HepG2 (cell line): ENCODE measurements around the gene KCNK10. TPM values are rescaled to one million over a fixed set of nuclear protein-coding genes. Genes with fewer than 3 reads are reported as not detected.

Experiments used
- ATAC-seq: fragments of 200-7000 bp; cut with Tn5 transposase; 3 replicates; pipeline ENCODE4 v1.9.1; 2020; ENCODE audit warnings: mild to moderate bottlenecking, moderate library complexity
- BruUV-seq: library from RNA; stranded (reverse); fragments of 400-500 nt; replicated peaks from 2 replicates; lab custom pipeline; 2021; lab: Mats Ljungman, UMichigan
- CTCF ChIA-PET: fragments of 300-600 bp; formaldehyde crosslinking; extraction: SDS; loops from one replicate; lab custom pipeline; 2021; ENCODE audit warnings: low total read pairs, inconsistent platforms, low intra/inter-chr PET ratio; lab: Yijun Ruan, JAX
- POLR2A ChIA-PET: fragments of 350-600 bp; sonication (Branson Sonifier 250); formaldehyde crosslinking; loops from one replicate; lab custom pipeline; 2020; ENCODE audit warnings: antibody characterized with exemption, inconsistent platforms; lab: Yijun Ruan, JAX
- DNase-seq: peaks from one replicate; pipeline ENCODE4 v3.0.0-alpha.2; 2015; ENCODE audit warnings: low spot score
- FAIRE-seq: peaks from 3 replicates; lab custom pipeline; 2011; peaks lifted over from hg19 to GRCh38; lab: Jason Lieb, UNC
- H2AFZ ChIP-seq: one replicate; pipeline ENCODE4 v1.6.1; 2011; ENCODE audit warnings: low read length, inconsistent platforms
- H3K27ac ChIP-seq: fragments of 300-600 bp; 3 replicates; pipeline ENCODE4 v1.8.0; 2011; ENCODE audit warnings: mixed run types, mild to moderate bottlenecking, mixed read lengths, low read length, inconsistent platforms; ENCODE audit not compliant: insufficient read depth; ENCODE audit errors: extremely low read length
- H3K27me3 ChIP-seq, 2 experiments: fragments of 200-600 bp in 1 of 2; 2 replicates in 1 of 2; 3 replicates in 1 of 2; pipeline versions ENCODE4 v1.6.0 to v1.8.0; 2011; ENCODE audit warnings: low read length in 2 of 2, mild to moderate bottlenecking in 2 of 2, moderate library complexity in 2 of 2, inconsistent platforms in 1 of 2; ENCODE audit not compliant: insufficient read depth in 2 of 2, control insufficient read depth in 1 of 2
- H3K36me3 ChIP-seq, 2 experiments: fragments of 200-600 bp in 1 of 2; replicated peaks in 1 of 2; 2 replicates in 1 of 2; 3 replicates in 1 of 2; pipeline versions ENCODE4 v1.5.1 to v1.8.0; 2011; ENCODE audit warnings: low read length in 2 of 2, inconsistent platforms in 1 of 2; ENCODE audit not compliant: insufficient read depth in 2 of 2, control insufficient read depth in 1 of 2
- H3K4me1 ChIP-seq: 2 replicates; pipeline ENCODE4 v1.5.1; 2012; ENCODE audit warnings: low read length, inconsistent platforms; ENCODE audit not compliant: insufficient read depth
- H3K4me2 ChIP-seq: 2 replicates; pipeline ENCODE4 v1.6.0; 2011; ENCODE audit warnings: low read depth, low read length, inconsistent platforms
- H3K4me3 ChIP-seq, 3 experiments: fragments of 200-600 bp in 1 of 3; sonication (generic), shearing (Covaris generic) in 1 of 3; replicated peaks in 1 of 3; 2 replicates each; pipeline ENCODE4 v1.5.1; 2011 to 2016; ENCODE audit warnings: low read length in 3 of 3, inconsistent platforms in 2 of 3, low read depth in 2 of 3, mild to moderate bottlenecking in 2 of 3, control low read depth in 1 of 3, mixed read lengths in 1 of 3; ENCODE audit not compliant: insufficient read depth in 1 of 3
- H3K79me2 ChIP-seq: one replicate; pipeline ENCODE4 v1.6.1; 2011; ENCODE audit warnings: low read length, inconsistent platforms; ENCODE audit not compliant: insufficient read depth
- H3K9ac ChIP-seq: 2 replicates; pipeline ENCODE4 v1.6.0; 2011; ENCODE audit warnings: mild to moderate bottlenecking, low read depth, low read length, inconsistent platforms; ENCODE audit not compliant: insufficient read depth
- H3K9me3 ChIP-seq: 2 replicates; pipeline ENCODE4 v1.5.1; 2012; ENCODE audit warnings: mild to moderate bottlenecking, low read length
- H4K20me1 ChIP-seq: 2 replicates; pipeline ENCODE4 v1.6.0; 2011; ENCODE audit warnings: inconsistent platforms, mild to moderate bottlenecking, low read length, moderate library complexity; ENCODE audit not compliant: insufficient read depth
- BRD4 ChIP-seq: sonication (generic); formaldehyde crosslinking; IDR thresholded peaks from 2 replicates; pipeline ENCODE4 v1.4.0; 2020; ENCODE audit warnings: missing genetic modification reagents
- CCAR2 ChIP-seq: fragments of 200-400 bp; formaldehyde crosslinking; optimal IDR thresholded peaks from 2 replicates; pipeline ENCODE3; 2018; ENCODE audit warnings: low read depth, mild to moderate bottlenecking, low read length, moderate library complexity
- CEBPB ChIP-seq: IDR thresholded peaks from 2 replicates; pipeline ENCODE4 v1.6.1; 2011; ENCODE audit warnings: low read depth, low read length, improper control_type of control experiment, borderline replicate concordance
- HOXD1 ChIP-seq: sonication (generic); formaldehyde crosslinking; IDR thresholded peaks from 2 replicates; pipeline ENCODE4 v1.5.0; 2020; ENCODE audit warnings: missing genetic modification reagents
- KDM5A ChIP-seq: fragments of 200-600 bp; sonication (generic); IDR thresholded peaks from 2 replicates; pipeline ENCODE4 v1.7.0; 2018; ENCODE audit warnings: antibody characterized with exemption, mild to moderate bottlenecking, low read length, borderline replicate concordance
- KLF15 ChIP-seq: sonication (generic); formaldehyde crosslinking; IDR thresholded peaks from 2 replicates; pipeline ENCODE4 v1.8.1; 2023; ENCODE audit warnings: borderline replicate concordance, mild to moderate bottlenecking, inconsistent platforms, missing genetic modification reagents, mixed read lengths
- POGZ ChIP-seq: sonication (generic); formaldehyde crosslinking; IDR thresholded peaks from 2 replicates; pipeline ENCODE4 v1.4.0; 2020; ENCODE audit warnings: mild to moderate bottlenecking, missing genetic modification reagents
- RFX5 ChIP-seq: IDR thresholded peaks from 2 replicates; pipeline ENCODE4 v1.6.1; 2011; ENCODE audit warnings: low read depth, low read length, improper control_type of control experiment
- SMC3 ChIP-seq: IDR thresholded peaks from 2 replicates; pipeline ENCODE4 v1.6.1; 2011; ENCODE audit warnings: low read length, improper control_type of control experiment
- SP2 ChIP-seq: sonication (generic); formaldehyde crosslinking; IDR thresholded peaks from 2 replicates; pipeline ENCODE4 v1.5.1; 2020; ENCODE audit warnings: mild to moderate bottlenecking, missing genetic modification reagents
- SP5 ChIP-seq: IDR thresholded peaks from 2 replicates; pipeline ENCODE4 v1.6.1; 2016; ENCODE audit warnings: low read depth, borderline replicate concordance
- SRSF9 ChIP-seq: fragments of 200-400 bp; formaldehyde crosslinking; IDR thresholded peaks from 2 replicates; pipeline ENCODE4 v1.6.1; 2018; ENCODE audit warnings: borderline replicate concordance, mild to moderate bottlenecking, low read depth, low read length; ENCODE audit not compliant: insufficient read depth, poor library complexity, severe bottlenecking
- TOPORS ChIP-seq: sonication (generic); formaldehyde crosslinking; IDR thresholded peaks from 2 replicates; pipeline ENCODE4 v1.8.0; 2023; ENCODE audit warnings: mild to moderate bottlenecking, missing genetic modification reagents
- ZNF337 ChIP-seq: sonication (generic); formaldehyde crosslinking; IDR thresholded peaks from 2 replicates; pipeline ENCODE4 v1.5.1; 2020; ENCODE audit warnings: missing genetic modification reagents, low read depth, mild to moderate bottlenecking, borderline replicate concordance
- ZNF530 ChIP-seq: sonication (generic); formaldehyde crosslinking; IDR thresholded peaks from 2 replicates; pipeline ENCODE4 v1.5.0; 2020; ENCODE audit warnings: low read depth, mild to moderate bottlenecking, missing genetic modification reagents
- WGBS: methylation state at CpG from one replicate; pipeline ENCODE4 v1.1.6; 2017; ENCODE audit warnings: low lambda C conversion rate; 5-methylcytosine and 5-hydroxymethylcytosine counted together
- in situ Hi-C: cut with HindIII; loops from 2 replicates; pipeline ENCODE4 v1.10.0; 2017; ENCODE audit warnings: low pct_unique_long_range_greater_than_20kb; ENCODE audit not compliant: extremely low pct_ligation_motif_present
- intact Hi-C: fragments of 100-400 bp; cut with micrococcal nuclease; formaldehyde crosslinking; loops from one replicate; pipeline ENCODE4 v1.10.0; 2022; ENCODE audit not compliant: unreplicated experiment
- polyA plus RNA-seq, 8 experiments: library from polyadenylated mRNA; depleted of rRNA in 3 of 8; stranded (reverse) in 7 of 8; unstranded in 1 of 8; fragments of >200 nt; fragmentation: Illumina TruSeq in 4 of 8; extraction: Trizol in 4 of 8; gene quantifications; 2 replicates each; pipeline versions ENCODE4 v1.2.1 to v1.2.3, GENCODE V29; 2011 to 2016; ENCODE audit warnings: low read depth in 4 of 8, missing spikeins in 1 of 8, mixed read lengths in 1 of 8; ENCODE audit not compliant: insufficient read depth in 1 of 8
- total RNA-seq, 5 experiments: library from RNA; depleted of rRNA; stranded (reverse); fragments of >200 nt; fragmentation: Illumina TruSeq; extraction: Trizol; gene quantifications; 2 replicates each; pipeline ENCODE4 v1.2.3, GENCODE V29; 2016; ENCODE audit warnings: low read depth in 1 of 5
- TF ChIP-seq, protein P1 (sequence below): sonication (generic); formaldehyde crosslinking; IDR thresholded peaks from 2 replicates; pipeline ENCODE4 v1.4.0; 2020; ENCODE audit warnings: mild to moderate bottlenecking, missing genetic modification reagents
- TF ChIP-seq, protein P2 (sequence below): sonication (generic); formaldehyde crosslinking; IDR thresholded peaks from 2 replicates; pipeline ENCODE4 v1.4.0; 2020; ENCODE audit warnings: missing genetic modification reagents, borderline replicate concordance
- TF ChIP-seq, protein P3 (sequence below): sonication (generic); formaldehyde crosslinking; IDR thresholded peaks from 2 replicates; pipeline ENCODE4 v1.5.0; 2020; ENCODE audit warnings: mild to moderate bottlenecking, missing genetic modification reagents, borderline replicate concordance

The KCNK10 gene
- total and polyA plus RNA-seq, 2 of the 13 experiments (the other 11 are each of a cell fraction or from before 2014, with no cell fraction given), result not detected

DNA sequence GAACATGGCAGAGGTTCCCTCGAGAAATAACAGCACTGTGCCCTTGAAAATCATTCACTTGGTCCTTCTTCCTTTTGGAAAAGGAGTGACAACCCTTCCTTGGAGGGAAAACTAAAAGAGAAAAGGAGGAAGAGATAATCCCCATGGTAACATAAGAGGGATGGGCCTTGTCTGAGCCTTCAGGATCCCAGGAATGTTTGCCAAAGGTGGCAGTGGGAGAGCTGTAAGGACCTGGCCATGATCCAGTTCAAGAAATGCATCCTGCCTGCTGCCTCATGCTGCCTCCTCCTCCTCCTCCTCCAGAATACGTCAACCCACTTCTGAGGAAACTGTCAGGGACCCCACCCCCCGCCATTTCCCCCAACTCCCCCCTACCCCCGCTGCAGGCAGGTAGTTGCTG is 118.8 kb downstream of the KCNK10 start (continued):
- TF ChIP-seq SP5, result no peak
- no peak for TF ChIP-seq CCAR2
- no peak for TF ChIP-seq RFX5
- TF ChIP-seq CEBPB, result no peak
- no peak for TF ChIP-seq KLF15
- no peak for TF ChIP-seq BRD4
- no peak for TF ChIP-seq SP2 (CRISPR knock-in tag)

DNA sequence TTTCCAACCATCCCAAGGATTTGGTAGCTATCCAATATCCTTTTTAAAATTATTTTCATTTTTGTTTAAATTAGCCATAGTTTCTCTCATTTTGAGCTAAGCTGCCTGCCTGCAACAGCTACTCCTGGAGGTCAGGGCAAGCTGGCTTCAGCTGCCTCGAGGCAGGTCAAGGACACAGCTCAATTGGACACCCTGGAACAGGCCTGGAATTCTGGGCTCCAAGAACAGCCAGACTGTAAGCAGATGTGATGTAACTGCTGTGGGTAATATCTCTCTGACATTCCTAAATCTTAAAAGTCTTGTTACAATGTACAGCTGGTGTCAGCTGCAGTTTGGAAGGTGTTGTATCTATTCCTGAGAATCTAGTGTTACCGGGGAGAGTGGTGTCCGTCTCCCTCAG is 119.8 kb downstream of the KCNK10 start:
- DNase-seq (no peak), ATAC-seq (peak; percentile 66), FAIRE-seq (no peak)
- in situ Hi-C loops, result no loop called here
- ChIA-PET POLR2A (no interaction called here), CTCF (no interaction called here)
- Histone ChIP-seq H3K4me1 (peaks cover 9% of the 10 kb centered on the region; the same call in 1 of the 2 replicates), H3K27me3 (peaks cover 0 to 4% of the 10 kb centered on the region in 2 experiments; a peak in 3 of 5 replicates), H3K79me2 (no peaks in the 10 kb centered on the region), H3K9me3 (no peaks in the 10 kb centered on the region), H4K20me1 (no peaks in the 10 kb centered on the region), H3K4me2 (no peak overlapping the region), H2AFZ (no peak overlapping the region), H3K27ac (no peak overlapping the region), H3K36me3 (no peaks in the 10 kb centered on the region), H3K4me3 (no peak overlapping the region), H3K9ac (no peak overlapping the region)
- no TSS peak for BruUV-seq
- 58% methylated on average over 3 of the region's 3 CpGs for WGBS
- TF ChIP-seq TOPORS (CRISPR knock-in tag) (no peak), KDM5A (no peak), SMC3 (no peak), ZNF530 (CRISPR knock-in tag) (no peak), SRSF9 (no peak), ZNF337 (CRISPR knock-in tag) (no peak), POGZ (CRISPR knock-in tag) (no peak), HOXD1 (CRISPR knock-in tag) (no peak)
- TF ChIP-seq, protein P1, sequence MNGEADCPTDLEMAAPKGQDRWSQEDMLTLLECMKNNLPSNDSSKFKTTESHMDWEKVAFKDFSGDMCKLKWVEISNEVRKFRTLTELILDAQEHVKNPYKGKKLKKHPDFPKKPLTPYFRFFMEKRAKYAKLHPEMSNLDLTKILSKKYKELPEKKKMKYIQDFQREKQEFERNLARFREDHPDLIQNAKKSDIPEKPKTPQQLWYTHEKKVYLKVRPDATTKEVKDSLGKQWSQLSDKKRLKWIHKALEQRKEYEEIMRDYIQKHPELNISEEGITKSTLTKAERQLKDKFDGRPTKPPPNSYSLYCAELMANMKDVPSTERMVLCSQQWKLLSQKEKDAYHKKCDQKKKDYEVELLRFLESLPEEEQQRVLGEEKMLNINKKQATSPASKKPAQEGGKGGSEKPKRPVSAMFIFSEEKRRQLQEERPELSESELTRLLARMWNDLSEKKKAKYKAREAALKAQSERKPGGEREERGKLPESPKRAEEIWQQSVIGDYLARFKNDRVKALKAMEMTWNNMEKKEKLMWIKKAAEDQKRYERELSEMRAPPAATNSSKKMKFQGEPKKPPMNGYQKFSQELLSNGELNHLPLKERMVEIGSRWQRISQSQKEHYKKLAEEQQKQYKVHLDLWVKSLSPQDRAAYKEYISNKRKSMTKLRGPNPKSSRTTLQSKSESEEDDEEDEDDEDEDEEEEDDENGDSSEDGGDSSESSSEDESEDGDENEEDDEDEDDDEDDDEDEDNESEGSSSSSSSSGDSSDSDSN (CRISPR knock-in tag), result no peak
- TF ChIP-seq, protein P2, sequence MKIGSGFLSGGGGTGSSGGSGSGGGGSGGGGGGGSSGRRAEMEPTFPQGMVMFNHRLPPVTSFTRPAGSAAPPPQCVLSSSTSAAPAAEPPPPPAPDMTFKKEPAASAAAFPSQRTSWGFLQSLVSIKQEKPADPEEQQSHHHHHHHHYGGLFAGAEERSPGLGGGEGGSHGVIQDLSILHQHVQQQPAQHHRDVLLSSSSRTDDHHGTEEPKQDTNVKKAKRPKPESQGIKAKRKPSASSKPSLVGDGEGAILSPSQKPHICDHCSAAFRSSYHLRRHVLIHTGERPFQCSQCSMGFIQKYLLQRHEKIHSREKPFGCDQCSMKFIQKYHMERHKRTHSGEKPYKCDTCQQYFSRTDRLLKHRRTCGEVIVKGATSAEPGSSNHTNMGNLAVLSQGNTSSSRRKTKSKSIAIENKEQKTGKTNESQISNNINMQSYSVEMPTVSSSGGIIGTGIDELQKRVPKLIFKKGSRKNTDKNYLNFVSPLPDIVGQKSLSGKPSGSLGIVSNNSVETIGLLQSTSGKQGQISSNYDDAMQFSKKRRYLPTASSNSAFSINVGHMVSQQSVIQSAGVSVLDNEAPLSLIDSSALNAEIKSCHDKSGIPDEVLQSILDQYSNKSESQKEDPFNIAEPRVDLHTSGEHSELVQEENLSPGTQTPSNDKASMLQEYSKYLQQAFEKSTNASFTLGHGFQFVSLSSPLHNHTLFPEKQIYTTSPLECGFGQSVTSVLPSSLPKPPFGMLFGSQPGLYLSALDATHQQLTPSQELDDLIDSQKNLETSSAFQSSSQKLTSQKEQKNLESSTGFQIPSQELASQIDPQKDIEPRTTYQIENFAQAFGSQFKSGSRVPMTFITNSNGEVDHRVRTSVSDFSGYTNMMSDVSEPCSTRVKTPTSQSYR (CRISPR knock-in tag), result no peak
- TF ChIP-seq, protein P3, sequence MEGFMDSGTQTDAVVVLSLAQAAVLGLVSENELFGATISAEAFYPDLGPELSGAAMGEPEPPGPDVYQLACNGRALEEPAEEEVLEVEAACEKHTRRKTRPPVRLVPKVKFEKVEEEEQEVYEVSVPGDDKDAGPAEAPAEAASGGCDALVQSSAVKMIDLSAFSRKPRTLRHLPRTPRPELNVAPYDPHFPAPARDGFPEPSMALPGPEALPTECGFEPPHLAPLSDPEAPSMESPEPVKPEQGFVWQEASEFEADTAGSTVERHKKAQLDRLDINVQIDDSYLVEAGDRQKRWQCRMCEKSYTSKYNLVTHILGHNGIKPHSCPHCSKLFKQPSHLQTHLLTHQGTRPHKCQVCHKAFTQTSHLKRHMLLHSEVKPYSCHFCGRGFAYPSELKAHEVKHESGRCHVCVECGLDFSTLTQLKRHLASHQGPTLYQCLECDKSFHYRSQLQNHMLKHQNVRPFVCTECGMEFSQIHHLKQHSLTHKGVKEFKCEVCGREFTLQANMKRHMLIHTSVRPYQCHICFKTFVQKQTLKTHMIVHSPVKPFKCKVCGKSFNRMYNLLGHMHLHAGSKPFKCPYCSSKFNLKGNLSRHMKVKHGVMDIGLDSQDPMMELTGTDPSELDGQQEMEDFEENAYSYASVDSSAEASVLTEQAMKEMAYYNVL, result no peak
- intact Hi-C loops, result no loop called here
